Activated CD4-positive, alpha-beta T cell treated with anti-CD3 and anti-CD28 coated beads, Interleukin-2, Interleukin-6, amounts not matched to agents 100 ng/mL and 50 ng/mL, durations not matched to agents 16 hours and 8 hours (primary cell): ENCODE data around the gene FLT3LG.
"Not testable (repeated sequence)": the region's sequence is repeated elsewhere in the genome, so short reads cannot be mapped to it uniquely, and the experiment has no call there.

Experiments used
- DNase-seq: peaks from one replicate; pipeline ENCODE4 v3.0.0-alpha.2; 2020

FLT3LG gene

GRCh38 chr19:49463960-49464740 is 9.9 kb upstream of the FLT3LG start:
- DNase-seq: no peak

GRCh38 chr19:49465371-49465770 is 8.6 kb upstream of the FLT3LG start:
- DNase-seq: no peak

- no peak for DNase-seq
Observed at GRCh38 chr19:49468199-49468598, 5.8 kb upstream of the FLT3LG start.

GRCh38 chr19:49468746-49469447 is 5.1 kb upstream of the FLT3LG start:
- peak; percentile 92 for DNase-seq

- DNase-seq: peak; percentile 91
Observed at GRCh38 chr19:49469828-49470614, 4.0 kb upstream of the FLT3LG start.

GRCh38 chr19:49470615-49470978 is 3.4 kb upstream of the FLT3LG start:
- DNase-seq: no peak

GRCh38 chr19:49472936-49473335 is 1.1 kb upstream of the FLT3LG start:
- no peak for DNase-seq

- DNase-seq: not testable (repeated sequence)
Observed at GRCh38 chr19:49473501-49473867, 531 bp upstream of the FLT3LG start.

GRCh38 chr19:49474542-49474924 is 518 bp downstream of the FLT3LG start:
- no peak for DNase-seq

GRCh38 chr19:49475191-49475917 is 1.3 kb downstream of the FLT3LG start:
- DNase-seq: peak; percentile 25

GRCh38 chr19:49475995-49476880 is 2.2 kb downstream of the FLT3LG start:
- DNase-seq: peak; percentile 88

- DNase-seq: no peak
Observed at GRCh38 chr19:49479975-49480628, 6.1 kb downstream of the FLT3LG start.

- no peak for DNase-seq
Observed at GRCh38 chr19:49481020-49481683, 7.1 kb downstream of the FLT3LG start.

- DNase-seq: no peak
Observed at GRCh38 chr19:49486232-49486631, 12.2 kb downstream of the FLT3LG start.

- no peak for DNase-seq
Observed at GRCh38 chr19:49486710-49487276, 12.8 kb downstream of the FLT3LG start.

- peak; percentile 100 for DNase-seq
Observed at GRCh38 chr19:49487277-49488045, 13.4 kb downstream of the FLT3LG start, which contains the start of gene RPL13A. Gene RPL13A, plus strand, starts transcription at chr19:49487608. Its CDS starts 22 bp downstream, at chr19:49487630.

- DNase-seq: peak; percentile 44
Observed at GRCh38 chr19:49488046-49488862, 14.2 kb downstream of the FLT3LG start.

GRCh38 chr19:49488863-49489537 is 15.0 kb downstream of the FLT3LG start:
- DNase-seq: peak; percentile 33
